GM21423 (cell line): ENCODE data around the gene FFAR3.

Source experiments
- ATAC-seq: cut with Tn5 transposase; IDR thresholded peaks from one replicate; pipeline ENCODE4 v1.9.1; 2021; ENCODE audit warnings: mild to moderate bottlenecking, moderate library complexity; ENCODE audit not compliant: unreplicated experiment

FFAR3 gene

DNA sequence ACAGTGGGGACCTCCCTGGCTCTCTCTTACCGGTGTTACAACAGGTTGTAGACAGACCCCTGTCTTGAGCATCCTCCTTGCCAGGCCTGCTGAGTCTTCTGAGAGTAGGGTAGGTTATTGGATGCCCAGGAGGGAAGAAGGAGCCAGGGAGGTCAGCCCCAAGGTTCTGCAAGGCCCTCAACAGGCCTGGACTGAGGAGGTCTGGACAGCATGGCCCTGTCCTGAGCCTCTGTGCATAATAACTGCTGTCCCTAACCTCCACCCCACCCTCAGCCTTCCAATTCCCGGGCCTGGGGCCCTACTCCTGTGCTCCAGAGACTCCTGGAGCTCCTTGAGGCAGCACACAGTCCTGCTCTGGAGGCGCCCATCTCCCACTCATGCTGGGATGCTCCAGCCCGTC lies 28.9 kb upstream of the FFAR3 start:
- no peak for ATAC-seq

DNA sequence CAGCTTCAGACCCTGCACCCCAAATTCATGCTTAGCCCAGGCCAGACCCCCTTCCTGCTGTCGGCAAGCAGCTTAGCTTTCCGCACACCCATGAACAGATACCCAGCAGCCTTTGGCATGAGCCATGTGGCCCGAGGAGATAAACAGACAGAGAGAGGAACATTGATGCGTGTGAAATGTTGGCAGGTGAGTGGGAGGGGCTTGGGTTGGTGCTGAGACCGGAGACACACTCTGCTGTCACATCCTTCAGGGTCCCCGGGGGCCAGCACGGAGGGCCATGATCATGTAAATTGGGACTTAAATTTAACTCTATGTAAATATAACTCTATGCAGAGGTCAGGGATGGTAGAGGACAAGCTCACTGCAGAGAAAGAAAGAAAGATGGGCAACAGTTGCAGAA lies 27.8 kb upstream of the FFAR3 start:
- peak; percentile 56 for ATAC-seq

DNA sequence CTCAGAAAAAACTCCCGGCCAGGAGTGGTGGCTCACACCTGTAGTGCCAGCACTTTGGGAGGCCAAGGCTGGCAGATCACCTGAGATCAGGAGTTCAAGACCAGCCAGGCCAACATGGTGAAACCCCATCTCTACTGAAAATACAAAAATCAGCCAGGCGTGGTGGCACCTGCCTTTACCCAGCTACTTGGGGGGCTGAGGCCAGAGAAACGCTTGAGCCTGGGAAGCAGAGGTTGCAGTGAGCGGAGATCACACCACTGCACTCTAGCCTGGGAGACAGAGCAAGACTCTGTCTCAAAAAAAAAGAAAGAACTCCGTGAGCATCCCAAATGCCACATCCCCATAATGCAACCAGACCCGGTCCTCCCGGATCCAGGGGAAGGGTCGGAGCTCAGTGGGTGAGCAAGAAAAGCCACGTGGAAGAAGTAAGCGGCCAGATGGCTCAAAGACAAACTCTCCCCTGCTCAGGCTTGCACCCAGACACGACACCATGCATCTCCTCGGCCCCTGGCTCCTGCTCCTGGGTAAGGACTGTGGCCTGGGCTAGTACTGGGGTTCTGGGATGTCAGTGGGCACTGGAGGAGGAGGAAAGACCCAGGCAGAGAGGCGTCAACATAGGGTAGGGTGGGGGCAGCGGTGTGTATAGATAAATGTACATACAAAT lies 26.6 kb upstream of the FFAR3 start:
- no peak for ATAC-seq

DNA sequence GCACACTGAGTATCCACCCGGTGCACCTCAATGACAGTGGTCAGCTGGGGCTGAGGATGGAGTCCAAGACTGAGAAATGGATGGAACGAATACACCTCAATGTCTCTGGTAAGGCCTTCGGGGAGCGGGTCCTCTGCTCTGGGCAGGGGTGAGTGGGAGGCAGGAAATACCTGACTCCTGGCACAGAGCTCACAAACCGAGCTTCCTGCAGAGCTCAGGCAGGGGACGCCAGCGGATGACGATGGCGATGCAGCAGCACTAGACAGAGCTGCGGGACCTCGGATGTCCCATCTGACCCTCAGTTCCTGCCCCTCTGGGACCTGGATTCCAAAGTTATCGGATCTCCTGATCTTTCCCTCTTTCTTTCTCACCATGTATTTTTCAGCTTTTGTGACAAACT lies 25.4 kb upstream of the FFAR3 start:
- ATAC-seq: no peak

DNA sequence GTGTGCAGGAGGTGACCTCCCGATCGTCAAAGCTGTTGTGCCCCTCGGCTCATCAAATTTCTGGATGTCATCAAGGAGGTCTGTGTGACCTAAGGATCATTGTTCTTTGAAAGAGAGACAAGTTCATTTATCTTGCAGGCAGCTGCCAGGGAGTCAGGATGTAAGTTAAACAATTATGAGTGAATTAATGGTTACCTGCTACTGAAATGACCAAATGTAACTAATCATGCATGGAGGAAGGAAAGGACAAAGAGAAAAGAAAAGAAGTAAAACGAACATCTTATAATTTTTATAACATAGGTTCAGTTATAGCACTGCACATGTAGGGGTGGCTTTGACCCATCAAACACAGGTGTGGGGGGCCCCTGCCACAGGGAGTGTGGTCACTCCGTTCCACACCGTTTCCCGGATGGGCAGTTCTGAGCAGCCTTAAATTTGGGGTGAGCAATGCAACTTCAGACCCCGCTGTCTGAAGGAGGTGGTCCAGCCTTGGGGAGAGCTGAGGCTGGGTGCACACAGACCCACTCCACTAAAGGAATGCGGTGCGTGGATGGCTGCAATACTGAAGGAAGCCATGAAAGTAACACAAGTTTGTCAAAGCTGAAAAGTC lies 24.0 kb upstream of the FFAR3 start:
- no peak for ATAC-seq

DNA sequence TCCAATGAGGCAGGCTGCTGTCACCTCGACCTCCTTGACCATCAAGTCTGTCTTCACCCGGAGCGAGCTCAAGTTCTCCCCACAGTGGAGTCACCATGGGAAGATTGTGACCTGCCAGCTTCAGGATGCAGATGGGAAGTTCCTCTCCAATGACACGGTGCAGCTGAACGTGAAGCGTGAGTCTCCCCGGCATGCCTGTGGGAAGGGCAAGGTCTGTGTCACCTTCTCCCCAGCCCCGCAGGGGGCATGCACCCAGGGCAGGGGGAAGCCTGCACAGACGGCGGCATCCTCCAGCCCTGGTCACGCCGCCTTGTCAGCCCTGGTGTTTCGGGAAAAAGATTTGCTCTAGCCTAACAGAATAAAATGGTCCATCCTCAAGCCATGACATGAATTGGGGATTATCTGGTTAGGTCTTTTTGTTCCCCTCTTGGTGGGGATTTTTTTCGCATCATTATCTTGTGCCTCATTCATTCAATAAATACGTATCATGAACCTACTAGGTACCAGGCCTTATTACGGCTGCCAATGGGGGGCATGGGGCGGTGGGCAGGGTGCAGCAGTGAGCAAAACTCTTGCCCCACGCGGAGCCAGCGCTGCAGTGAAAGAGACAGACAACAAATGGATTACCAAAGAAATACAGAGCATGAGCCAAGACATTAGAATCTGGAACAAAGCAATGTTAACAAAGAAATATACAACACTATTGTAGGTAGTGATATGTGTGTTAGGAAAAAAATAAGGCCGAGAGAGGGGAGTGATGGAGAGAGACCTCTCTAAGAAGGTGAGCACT lies 21.9 kb upstream of the FFAR3 start:
- no peak for ATAC-seq

DNA sequence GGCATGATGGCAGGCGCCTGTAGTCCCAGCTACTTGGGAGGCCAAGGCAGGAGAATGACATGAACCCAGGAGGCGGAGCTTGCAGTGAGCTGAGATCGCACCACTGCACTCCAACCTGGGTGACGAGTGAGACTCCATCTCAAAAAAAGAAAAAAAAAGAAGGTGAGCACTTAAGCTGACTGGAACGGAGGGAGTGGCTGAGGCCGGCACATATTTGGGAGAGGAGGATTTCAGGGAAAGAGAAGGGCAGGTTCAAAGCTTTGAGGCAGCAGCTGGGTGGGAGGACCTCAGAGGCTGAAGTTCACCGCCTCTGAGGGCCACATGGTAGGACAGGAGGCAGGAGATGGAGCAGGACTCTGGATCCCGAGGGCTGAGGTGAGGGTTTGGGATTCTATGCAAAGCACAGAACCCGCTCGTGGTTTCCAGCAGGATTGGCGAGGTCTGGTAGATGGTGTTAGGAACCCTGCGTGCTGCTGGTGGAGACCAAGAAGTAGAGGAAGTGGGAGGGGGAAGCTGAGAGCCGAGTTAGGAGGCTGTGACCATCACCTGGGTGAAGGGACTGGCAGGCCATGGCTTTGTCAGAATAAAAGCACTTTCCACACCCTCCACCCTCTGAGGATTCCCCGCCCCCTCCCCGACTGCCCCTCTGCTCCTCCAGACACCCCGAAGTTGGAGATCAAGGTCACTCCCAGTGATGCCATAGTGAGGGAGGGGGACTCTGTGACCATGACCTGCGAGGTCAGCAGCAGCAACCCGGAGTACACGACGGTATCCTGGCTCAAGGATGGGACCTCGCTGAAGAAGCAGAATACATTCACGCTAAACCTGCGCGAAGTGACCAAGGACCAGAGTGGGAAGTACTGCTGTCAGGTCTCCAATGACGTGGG lies 20.9 kb upstream of the FFAR3 start:
- ATAC-seq: no peak

DNA sequence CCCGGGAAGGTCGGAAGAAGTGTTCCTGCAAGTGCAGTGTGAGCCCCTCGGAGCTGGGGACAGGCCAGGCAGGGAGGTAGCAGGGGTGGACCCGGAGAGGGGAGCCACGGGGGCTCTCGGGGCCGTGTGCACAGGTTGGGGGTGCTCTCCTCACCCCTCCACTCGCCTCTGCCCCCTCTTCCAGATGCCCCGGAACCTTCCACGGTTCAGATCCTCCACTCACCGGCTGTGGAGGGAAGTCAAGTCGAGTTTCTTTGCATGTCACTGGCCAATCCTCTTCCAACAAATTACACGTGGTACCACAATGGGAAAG lies 20.3 kb upstream of the FFAR3 start:
- ATAC-seq: no peak

DNA sequence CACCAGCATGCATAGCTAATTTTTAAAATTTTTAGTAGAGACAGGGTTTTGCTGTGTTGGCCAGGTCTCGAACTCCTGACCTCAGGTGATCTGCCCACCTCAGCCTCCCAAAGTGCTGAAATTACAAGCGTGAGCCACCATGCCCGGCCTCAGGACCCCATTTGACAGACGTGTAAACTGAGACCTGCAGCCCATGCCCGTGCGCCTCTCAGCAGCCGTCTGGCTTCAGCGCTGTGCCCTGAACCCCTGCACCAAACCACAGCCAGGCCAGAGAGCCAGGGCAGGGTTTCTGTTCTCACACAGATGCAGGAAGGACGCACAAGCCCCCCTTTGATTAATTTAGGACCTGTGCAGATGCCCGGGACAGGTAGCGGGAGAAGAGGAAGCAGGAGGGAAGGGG lies 17.8 kb upstream of the FFAR3 start:
- ATAC-seq: no peak

DNA sequence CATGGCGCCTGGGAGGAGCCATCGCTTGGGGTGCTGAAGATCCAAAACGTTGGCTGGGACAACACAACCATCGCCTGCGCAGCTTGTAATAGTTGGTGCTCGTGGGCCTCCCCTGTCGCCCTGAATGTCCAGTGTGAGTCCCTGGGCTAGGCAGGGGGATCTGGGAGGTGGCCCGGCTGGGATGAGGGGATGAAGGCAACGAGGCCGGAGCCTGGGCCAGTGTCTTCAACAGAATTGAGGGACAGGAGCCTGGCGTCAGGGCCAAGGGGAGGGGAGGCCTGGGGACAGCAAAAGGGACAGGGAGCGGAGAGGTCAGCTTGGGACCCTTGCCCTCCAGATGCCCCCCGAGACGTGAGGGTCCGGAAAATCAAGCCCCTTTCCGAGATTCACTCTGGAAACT lies 17.3 kb upstream of the FFAR3 start:
- no peak for ATAC-seq

DNA sequence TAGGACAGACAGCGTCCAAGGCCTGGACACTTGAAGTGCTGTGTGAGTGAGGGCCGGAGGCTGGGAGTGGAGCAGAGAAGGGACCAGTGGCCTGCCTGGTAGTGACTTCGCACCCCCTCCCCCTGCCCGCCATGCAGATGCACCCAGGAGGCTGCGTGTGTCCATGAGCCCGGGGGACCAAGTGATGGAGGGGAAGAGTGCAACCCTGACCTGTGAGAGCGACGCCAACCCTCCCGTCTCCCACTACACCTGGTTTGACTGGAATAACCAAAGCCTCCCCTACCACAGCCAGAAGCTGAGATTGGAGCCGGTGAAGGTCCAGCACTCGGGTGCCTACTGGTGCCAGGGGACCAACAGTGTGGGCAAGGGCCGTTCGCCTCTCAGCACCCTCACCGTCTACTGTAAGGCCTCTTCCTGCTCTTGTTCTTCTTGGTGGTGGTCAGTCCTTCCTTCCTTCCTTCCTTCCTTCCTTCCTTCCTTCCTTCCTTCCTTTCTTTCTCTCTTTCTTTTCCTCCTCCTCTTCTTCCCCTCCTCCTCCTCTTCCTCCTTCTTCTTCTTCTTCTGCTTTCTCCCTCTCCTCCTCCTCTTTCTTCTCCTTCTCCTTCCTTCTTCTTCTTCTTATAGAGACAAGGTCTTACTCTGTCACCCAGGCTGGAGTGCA lies 16.6 kb upstream of the FFAR3 start:
- ATAC-seq: no peak

DNA sequence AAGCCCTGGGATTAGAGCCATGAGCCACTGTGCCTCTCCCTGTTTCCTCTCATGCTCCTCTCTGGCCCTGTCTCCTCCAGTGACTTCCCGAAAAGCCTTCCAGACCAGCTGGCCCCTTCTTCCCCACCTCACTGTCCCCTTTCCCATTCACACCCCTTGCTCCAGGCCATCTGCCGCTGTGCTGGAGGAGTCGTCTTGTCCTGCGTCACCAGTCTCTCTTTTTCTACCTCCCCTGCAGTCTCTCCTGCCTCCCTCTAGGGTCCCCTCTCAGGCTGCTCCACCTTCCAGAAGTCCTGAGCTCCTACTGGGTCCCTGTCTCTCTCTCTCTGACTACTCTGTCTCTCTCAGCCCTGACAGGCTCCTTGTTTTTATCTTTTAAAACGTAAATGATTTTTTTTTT lies 15.8 kb upstream of the FFAR3 start:
- no peak for ATAC-seq

DNA sequence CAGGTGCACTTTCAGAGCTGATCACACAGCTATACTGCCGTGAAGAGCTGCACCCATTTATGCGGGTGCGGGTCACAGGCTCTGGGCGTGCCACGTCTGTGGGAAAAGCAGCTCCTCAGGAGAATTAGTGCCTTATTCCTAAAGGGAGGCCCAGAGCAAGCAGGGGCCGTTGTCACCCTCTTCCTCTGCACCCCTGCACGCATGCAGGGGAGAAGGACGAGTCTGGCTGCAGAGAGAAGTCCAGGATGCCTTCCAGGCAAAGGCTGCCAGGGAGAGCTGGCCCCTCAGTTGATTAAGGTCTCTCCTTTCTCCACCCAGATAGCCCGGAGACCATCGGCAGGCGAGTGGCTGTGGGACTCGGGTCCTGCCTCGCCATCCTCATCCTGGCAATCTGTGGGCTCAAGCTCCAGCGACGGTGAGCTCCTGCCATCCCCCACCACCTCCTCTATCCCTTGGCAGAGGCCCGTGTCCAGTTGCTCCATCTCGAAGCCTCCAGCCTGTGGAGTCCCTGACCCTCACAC lies 13.7 kb upstream of the FFAR3 start:
- no peak for ATAC-seq

DNA sequence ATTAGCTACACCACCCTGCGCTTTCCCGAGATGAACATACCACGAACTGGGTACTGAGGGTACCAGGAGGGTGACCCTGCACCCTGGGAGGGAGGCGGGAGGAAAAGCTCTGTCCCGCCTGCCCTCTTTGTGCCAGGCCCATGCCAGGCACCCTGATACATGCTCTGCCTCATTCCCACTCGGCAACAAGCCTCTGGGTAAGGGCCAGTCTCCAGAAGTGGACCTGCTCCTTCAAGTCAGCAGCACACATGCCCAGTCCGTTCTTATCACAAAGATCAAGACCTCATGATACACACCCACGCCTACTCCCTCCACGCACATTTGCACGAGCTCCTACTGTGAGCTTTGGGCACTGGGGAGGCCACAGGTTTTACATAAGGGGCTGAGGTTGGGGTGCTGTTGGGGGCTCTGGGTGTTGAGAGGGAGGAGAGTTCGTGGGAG lies 12.6 kb upstream of the FFAR3 start:
- no peak for ATAC-seq

DNA sequence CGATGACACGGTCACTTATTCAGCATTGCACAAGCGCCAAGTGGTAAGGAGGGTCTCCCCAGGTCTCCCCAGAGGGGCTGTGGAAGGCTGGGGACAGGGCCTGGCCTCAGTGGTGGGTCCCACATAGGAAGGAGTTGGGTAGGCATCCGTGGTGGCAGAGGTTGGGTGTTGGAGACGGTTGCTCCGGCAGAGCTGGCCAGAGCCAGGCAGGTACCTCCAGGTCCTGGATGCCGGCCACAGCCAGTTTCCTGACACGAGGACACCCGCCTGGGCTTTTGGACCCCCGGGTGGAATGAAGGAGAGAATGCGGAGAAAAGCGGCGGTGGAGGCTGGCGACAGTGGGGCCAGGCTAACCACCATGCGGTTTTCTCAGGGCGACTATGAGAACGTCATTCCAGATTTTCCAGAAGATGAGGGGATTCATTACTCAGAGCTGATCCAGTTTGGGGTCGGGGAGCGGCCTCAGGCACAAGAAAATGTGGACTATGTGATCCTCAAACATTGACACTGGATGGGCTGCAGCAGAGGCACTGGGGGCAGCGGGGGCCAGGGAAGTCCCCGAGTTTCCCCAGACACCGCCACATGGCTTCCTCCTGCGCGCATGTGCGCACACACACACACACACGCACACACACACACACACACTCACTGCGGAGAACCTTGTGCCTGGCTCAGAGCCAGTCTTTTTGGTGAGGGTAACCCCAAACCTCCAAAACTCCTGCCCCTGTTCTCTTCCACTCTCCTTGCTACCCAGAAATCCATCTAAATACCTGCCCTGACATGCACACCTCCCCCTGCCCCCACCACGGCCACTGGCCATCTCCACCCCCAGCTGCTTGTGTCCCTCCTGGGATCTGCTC lies 11.8 kb upstream of the FFAR3 start:
- no peak for ATAC-seq

DNA sequence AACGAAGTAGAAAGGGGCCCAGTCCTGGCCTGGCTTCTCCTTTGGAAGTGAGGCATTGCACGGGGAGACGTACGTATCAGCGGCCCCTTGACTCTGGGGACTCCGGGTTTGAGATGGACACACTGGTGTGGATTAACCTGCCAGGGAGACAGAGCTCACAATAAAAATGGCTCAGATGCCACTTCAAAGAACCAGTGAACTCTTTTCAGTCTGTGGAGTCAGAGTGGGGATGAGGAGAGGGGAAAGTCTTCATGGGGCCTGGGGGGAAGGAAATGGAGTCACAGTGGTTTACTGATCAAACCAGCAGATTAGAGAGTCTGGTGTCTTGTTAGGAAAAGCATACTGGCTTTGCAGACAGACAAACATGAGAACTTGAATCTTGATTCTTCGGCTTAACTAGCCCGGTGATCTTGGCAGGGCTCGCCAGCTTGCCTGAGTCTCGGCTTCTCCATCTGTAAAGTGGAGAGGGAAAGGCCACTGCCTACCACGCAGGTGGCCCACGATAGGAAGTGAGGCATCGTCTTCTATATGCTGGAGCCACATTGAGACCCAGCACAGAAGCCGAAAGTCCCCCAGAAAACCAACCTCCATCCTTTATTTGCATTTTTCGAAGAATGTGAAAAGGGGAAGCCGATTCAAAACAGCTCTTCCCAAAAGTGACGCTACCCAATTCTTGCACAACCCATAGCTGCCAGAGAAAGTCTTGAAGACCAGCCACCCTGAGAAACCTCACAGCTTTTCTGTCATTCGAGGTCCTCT lies 10.9 kb upstream of the FFAR3 start, which contains the start of gene FFAR1:
Gene FFAR1, plus strand, starts transcription at position 732 of the 759 bp plus-strand sequence. CDS start 3,650 bp downstream, outside the sequence.
- peak; percentile 61 for ATAC-seq

DNA sequence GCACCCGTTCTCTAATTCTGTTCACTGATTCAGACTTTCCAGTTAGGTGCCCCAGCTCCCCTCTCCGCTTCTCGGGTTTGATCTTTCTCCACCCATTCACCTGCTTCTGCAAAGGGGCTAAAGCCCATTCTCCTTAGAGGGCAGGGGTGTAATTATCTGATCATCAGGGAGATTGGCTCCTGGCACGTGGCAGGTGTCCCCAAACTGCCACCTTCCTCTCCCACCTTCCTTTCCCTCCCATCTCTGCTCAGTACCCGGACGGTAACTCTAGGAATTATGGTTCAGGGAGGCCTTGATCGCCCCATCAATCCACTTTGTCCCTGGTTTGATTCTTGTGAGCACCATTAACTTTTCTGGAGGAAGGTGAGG lies 10.3 kb upstream of the FFAR3 start:
- no peak for ATAC-seq

DNA sequence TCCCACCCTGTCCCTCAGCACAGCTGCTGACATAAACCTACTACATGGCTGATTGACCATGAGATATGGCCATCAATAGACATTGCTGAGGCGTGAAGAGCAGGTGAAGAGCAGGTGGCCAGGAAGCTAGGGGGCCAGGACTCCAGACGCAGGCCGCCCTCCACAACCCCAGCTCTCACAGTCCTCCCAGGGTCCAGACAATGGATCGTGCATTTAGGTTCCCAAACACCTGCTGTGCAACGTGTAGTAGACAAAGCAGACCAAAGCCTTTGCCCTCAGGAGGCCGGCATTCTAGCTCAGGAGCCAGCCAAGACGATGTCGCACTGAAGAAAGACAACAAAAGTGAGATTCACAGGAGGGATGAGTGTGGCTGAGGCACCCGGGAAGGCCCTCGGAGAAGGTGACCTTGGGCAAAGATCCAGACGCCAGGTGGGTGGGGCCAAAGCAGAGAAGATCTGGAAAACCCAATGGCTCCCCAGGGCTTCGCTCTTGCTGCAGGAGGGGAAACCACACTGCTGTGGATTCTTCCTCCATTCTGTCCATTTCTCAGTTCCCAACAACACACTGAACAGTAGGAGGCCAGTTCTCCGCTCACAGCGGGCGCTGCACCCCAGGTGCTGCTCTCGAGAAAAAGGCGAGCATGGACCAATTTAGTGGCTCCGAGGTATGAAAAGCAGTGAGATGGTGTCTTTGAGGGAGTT lies 9.2 kb upstream of the FFAR3 start:
- ATAC-seq: no peak
